HUES48 (cell line): ENCODE results near the gene MSI2.

Source experiments
- H3K27ac ChIP-seq: one replicate; pipeline ENCODE4 v1.7.0; 2013; ENCODE audit warnings: low read depth, low read length, inconsistent platforms
- H3K27me3 ChIP-seq: 2 replicates; pipeline ENCODE4 v1.6.1; 2013; ENCODE audit warnings: mild to moderate bottlenecking, low read length; ENCODE audit not compliant: control insufficient read depth, insufficient read depth
- H3K36me3 ChIP-seq: 2 replicates; pipeline ENCODE4 v1.6.1; 2013; ENCODE audit warnings: low read length; ENCODE audit not compliant: control insufficient read depth, insufficient read depth
- H3K4me1 ChIP-seq: 2 replicates; pipeline ENCODE4 v1.6.1; 2013; ENCODE audit warnings: mild to moderate bottlenecking, low read length; ENCODE audit not compliant: control insufficient read depth, insufficient read depth
- H3K4me3 ChIP-seq: 2 replicates; pipeline ENCODE4 v1.5.1; 2013; ENCODE audit warnings: mild to moderate bottlenecking, low read depth, low read length
- H3K9ac ChIP-seq: 2 replicates; pipeline ENCODE4 v1.6.1; 2013; ENCODE audit warnings: mild to moderate bottlenecking, low read depth, low read length, moderate library complexity
- H3K9me3 ChIP-seq: 2 replicates; pipeline ENCODE4 v1.6.1; 2013; ENCODE audit warnings: low read length; ENCODE audit not compliant: control insufficient read depth, insufficient read depth

MSI2 gene

DNA sequence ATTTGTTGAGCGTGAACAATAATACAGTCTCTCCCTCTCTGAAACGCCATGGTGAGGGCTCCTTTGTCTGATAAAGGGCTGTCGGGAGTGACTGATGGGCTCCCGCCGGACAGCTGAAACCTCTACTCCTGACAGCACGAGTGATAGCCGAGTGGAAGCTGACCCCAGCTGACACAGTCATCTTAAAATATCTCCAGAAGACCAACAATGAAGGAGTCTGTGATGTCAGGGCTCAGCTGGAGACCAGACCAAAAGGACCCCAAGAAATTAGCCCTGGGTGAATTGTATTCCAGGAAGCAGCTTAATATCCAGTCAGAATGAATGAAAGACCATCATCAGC lies 466.4 kb downstream of the MSI2 start:
- no peak overlapping the region for H3K9ac ChIP-seq
- H3K27me3 ChIP-seq, result no peaks in the 10 kb centered on the region; the same call in 1 of the 2 replicates
- H3K4me1 ChIP-seq, result no peaks in the 10 kb centered on the region
- H3K4me3 ChIP-seq, result no peak overlapping the region
- no peaks in the 10 kb centered on the region for H3K36me3 ChIP-seq
- no peaks in the 10 kb centered on the region for H3K9me3 ChIP-seq
- no peak overlapping the region for H3K27ac ChIP-seq

DNA sequence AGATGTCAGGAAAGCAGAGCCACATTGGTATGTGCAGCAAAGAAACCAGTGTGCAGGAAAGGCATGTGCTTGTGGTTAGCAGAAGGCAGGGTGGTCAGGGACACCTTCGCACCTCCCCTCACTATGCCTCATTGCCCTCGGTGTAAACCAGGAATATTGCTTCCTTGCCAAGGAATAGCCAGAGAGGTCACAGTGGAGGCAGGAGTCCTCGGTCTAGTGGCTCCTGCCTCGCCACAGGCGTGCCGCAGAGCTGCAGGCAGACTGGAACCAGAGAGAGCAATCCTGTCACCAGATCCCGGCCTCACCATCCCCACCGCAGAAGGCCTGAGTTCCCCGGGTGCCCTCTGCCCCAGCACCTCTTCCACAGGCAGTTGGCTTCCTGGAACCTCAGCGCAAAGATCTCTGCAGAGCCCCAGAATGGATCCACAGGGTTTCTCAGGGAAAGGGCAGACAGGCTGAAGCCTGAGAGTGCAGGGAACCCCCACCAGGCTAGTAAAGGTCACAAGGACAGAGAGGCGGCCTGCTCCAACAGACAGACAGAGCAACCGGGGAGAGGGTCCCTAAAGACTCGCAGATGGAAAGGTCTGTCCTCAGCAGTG lies 467.2 kb downstream of the MSI2 start:
- Histone ChIP-seq H3K9ac (no peak overlapping the region), H3K4me1 (no peaks in the 10 kb centered on the region), H3K27ac (no peak overlapping the region), H3K27me3 (no peaks in the 10 kb centered on the region; the same call in 1 of the 2 replicates), H3K9me3 (no peaks in the 10 kb centered on the region), H3K36me3 (no peaks in the 10 kb centered on the region), H3K4me3 (no peak overlapping the region)

- Histone ChIP-seq H3K9ac (no peak overlapping the region), H3K27ac (no peak overlapping the region), H3K36me3 (no peaks in the 10 kb centered on the region), H3K4me3 (no peak overlapping the region), H3K4me1 (no peaks in the 10 kb centered on the region), H3K9me3 (no peaks in the 10 kb centered on the region), H3K27me3 (no peaks in the 10 kb centered on the region; the same call in 1 of the 2 replicates)
Measured at GRCh38 chr17:57724026-57724728, 467.9 kb downstream of the MSI2 start.

- Histone ChIP-seq H3K36me3 (no peaks in the 10 kb centered on the region), H3K9me3 (no peaks in the 10 kb centered on the region), H3K27me3 (no peaks in the 10 kb centered on the region; the same call in 1 of the 2 replicates), H3K4me3 (no peak overlapping the region), H3K9ac (no peak overlapping the region), H3K4me1 (no peaks in the 10 kb centered on the region), H3K27ac (no peak overlapping the region)
Measured at GRCh38 chr17:57724729-57725125, 468.4 kb downstream of the MSI2 start.

GRCh38 chr17:57726213-57726790 lies 470.0 kb downstream of the MSI2 start:
- Histone ChIP-seq H3K4me3 (no peak overlapping the region), H3K9ac (no peak overlapping the region), H3K36me3 (no peaks in the 10 kb centered on the region), H3K9me3 (no peaks in the 10 kb centered on the region), H3K27ac (no peak overlapping the region), H3K4me1 (no peaks in the 10 kb centered on the region), H3K27me3 (no peaks in the 10 kb centered on the region)

GRCh38 chr17:57726838-57727237 lies 470.5 kb downstream of the MSI2 start:
- no peaks in the 10 kb centered on the region for H3K4me1 ChIP-seq
- H3K27ac ChIP-seq, result no peak overlapping the region
- no peaks in the 10 kb centered on the region for H3K36me3 ChIP-seq
- H3K27me3 ChIP-seq, result no peaks in the 10 kb centered on the region
- no peak overlapping the region for H3K4me3 ChIP-seq
- H3K9me3 ChIP-seq, result no peaks in the 10 kb centered on the region
- no peak overlapping the region for H3K9ac ChIP-seq

DNA sequence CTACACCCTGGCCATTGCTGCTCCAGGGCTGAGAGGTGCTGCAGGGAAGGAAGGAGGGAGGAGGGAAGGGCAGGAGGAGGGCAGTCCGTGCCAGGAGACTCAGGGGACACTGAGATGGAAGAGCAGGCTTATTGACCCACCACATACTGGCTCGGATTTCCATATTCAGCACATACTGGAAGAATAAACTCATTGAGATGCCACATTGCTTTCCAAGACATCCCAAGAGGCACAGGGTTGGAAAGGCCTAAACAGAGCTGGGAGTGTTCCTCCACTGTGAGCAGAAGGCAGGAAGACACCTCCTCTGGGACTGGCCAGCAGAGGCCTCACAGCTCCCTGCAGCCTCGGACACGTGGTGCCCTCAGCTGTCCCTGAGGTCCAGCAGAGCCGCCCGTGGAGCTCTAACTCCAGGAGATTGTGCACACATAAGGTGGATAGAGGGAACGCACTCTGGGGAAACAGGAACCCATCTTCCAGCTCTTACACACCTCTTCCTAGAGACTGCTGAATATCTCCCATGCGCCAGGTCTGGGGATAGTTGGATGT lies 471.4 kb downstream of the MSI2 start:
- H3K9me3 ChIP-seq, result no peaks in the 10 kb centered on the region
- no peak overlapping the region for H3K27ac ChIP-seq
- H3K27me3 ChIP-seq, result no peaks in the 10 kb centered on the region
- no peak overlapping the region for H3K4me3 ChIP-seq
- H3K9ac ChIP-seq, result no peak overlapping the region
- no peaks in the 10 kb centered on the region for H3K36me3 ChIP-seq
- H3K4me1 ChIP-seq, result no peaks in the 10 kb centered on the region

DNA sequence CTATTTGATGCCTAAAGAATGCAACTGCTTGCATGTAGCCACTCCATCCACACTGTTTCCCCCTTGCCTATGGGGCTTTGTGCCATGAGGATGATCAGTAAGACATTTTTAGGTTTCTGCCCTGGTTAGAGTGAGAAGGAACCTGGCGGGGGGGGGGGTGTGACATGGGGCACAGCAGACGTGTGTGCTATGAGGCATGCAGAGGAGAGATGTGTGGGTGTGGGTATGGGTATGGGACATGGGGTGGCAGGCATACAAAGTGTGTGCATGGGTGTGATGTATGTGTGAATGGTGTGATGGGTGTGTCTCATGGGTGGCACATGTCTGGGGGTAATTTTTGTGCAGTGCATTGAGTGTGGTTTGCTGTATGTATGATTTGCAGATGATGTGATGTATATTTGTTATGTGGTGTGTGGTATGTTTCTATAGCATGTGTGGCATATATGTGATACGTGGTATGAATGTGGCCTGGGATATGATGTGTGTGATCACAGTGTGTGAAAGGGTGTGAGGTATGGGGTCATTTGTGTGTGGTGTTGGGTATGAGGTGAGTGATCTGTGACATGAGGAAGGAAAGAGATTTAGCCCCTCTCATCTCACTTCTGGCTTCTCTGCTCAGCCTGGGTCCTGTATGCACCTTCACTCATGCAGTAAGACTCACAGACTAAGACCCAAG lies 473.8 kb downstream of the MSI2 start:
- H3K4me3 ChIP-seq, result no peak overlapping the region
- no peaks in the 10 kb centered on the region for H3K27me3 ChIP-seq

DNA sequence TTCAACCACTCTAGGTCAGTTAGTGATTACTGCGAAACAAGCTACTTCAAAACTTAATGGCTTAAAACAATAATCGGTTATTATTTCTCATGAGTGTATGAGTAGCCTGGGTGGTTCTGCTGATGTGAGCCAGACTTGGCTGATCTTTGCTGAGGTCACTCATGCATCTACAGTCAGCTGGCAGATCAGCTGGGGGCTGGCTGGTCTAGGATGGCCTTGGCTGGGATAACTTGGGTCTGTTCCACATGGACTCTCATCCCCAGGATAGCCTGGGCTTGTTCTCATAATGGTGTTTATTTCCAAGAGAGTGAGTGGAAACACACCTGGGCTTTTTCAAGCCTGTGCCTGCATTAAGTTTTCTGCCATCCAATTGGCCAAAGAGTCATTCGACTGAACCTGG lies 475.7 kb downstream of the MSI2 start:
- Histone ChIP-seq H3K9ac (no peak overlapping the region), H3K27ac (no peak overlapping the region), H3K4me3 (no peak overlapping the region), H3K27me3 (no peaks in the 10 kb centered on the region), H3K9me3 (no peaks in the 10 kb centered on the region), H3K36me3 (no peaks in the 10 kb centered on the region), H3K4me1 (no peaks in the 10 kb centered on the region)

More for the DNA sequence above, 473.8 kb downstream of the MSI2 start:
- Histone ChIP-seq H3K9ac (no peak overlapping the region), H3K4me1 (no peaks in the 10 kb centered on the region), H3K27ac (no peak overlapping the region), H3K36me3 (no peaks in the 10 kb centered on the region), H3K9me3 (no peaks in the 10 kb centered on the region)

- Histone ChIP-seq H3K27ac (no peak overlapping the region), H3K9ac (no peak overlapping the region), H3K4me3 (no peak overlapping the region), H3K4me1 (no peaks in the 10 kb centered on the region), H3K9me3 (no peaks in the 10 kb centered on the region), H3K36me3 (no peaks in the 10 kb centered on the region), H3K27me3 (no peaks in the 10 kb centered on the region)
Measured at GRCh38 chr17:57733085-57733484, 476.8 kb downstream of the MSI2 start.
